ENCODE results near the gene FCN3.

The FCN3 gene

DNA sequence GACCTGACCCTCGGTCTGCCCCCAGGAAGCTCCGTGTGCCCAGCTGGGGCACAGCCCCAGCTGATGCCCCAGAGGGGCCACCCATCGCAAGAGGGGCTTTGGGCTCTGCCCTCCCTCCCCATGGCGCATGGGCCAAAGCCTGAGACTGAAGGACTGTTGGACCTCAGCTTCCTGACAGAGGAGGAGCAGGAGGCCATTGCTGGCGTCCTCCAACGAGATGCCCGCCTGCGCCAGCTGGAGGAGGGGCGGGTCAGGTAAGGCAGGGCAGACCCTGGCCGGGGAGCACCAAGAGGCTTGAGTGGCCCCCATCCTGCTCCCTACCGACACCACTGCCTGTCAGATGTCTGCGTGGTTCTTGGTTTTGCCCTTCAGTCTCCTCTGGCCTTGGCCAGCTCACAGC lies 29.4 kb downstream of the FCN3 start:
- Histone ChIP-seq H3K9me2 (replicated peaks; ENCODE audit: insufficient read depth, low read length) (no peaks in the 10 kb centered on the region), H3K9me3 (ENCODE audit: insufficient read depth, low read length) (no peaks in the 10 kb centered on the region), H3K36me3 (ENCODE audit: low read length) (no peaks in the 10 kb centered on the region), H3K9ac (ENCODE audit: low read length) (no peak overlapping the region), H3K27ac (ENCODE audit: low read depth, low read length) (no peak overlapping the region), H3F3A (ENCODE audit: insufficient read depth) (peaks cover 21% of the 10 kb centered on the region), H3K4me3 (ENCODE audit: insufficient read depth, low read length, poor library complexity, severe bottlenecking) (no peak overlapping the region), H2AFZ (ENCODE audit: low read depth, low read length, severe bottlenecking) (no peak overlapping the region), H4K20me1 (ENCODE audit: low read depth, low read length) (no peaks in the 10 kb centered on the region), H3K79me2 (ENCODE audit: insufficient read depth, low read length) (peaks cover 5% of the 10 kb centered on the region; the same call in 1 of the 2 replicates), H3K4me2 (ENCODE audit: low read depth, low read length, poor library complexity, severe bottlenecking) (no peak overlapping the region), H3K27me3 (ENCODE audit: low read length) (no peaks in the 10 kb centered on the region)
- TF ChIP-seq CTCF (IDR thresholded peaks at IDR 0.05; ENCODE audit: insufficient read depth, low read length, poor library complexity, severe bottlenecking) (no peak), EZH2phosphoT487 (conservative IDR thresholded peaks at IDR 0.05; ENCODE audit: low read length) (no peak)

DNA sequence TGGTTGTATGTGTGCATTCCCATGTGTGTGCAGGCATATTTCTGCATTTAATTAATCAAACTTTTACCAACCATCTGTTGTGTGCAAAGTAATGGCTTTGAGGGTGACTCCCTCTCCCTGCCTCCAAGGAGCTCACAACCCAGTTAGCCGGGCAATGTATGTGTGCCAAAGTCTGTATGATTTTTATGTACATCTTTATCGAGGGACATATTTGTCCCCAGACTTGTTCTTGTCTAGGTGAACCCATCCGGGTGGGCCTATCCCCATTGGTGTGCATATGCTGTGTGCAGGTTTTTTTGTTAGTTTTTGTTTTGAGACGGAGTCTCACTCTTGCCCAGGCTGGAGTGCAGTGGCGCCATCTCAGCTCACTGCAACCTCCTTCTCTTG lies 31.0 kb downstream of the FCN3 start:
- peak overlapping the region; percentile 95 for H3K4me3 ChIP-seq (ENCODE audit: insufficient read depth, low read length, poor library complexity, severe bottlenecking)
- H3K27me3 ChIP-seq (ENCODE audit: low read length) = no peaks in the 10 kb centered on the region
- peak overlapping the region; percentile 95 for H3K9ac ChIP-seq (ENCODE audit: low read length)
- peak overlapping the region; percentile 35 for H2AFZ ChIP-seq (ENCODE audit: low read depth, low read length, severe bottlenecking)
- peaks cover 21% of the 10 kb centered on the region for H3F3A ChIP-seq (ENCODE audit: insufficient read depth)
- peak overlapping the region; percentile 95 for H3K4me2 ChIP-seq (ENCODE audit: low read depth, low read length, poor library complexity, severe bottlenecking)
- no peaks in the 10 kb centered on the region for H3K9me3 ChIP-seq (ENCODE audit: insufficient read depth, low read length)
- H3K36me3 ChIP-seq (ENCODE audit: low read length) = no peaks in the 10 kb centered on the region
- TF ChIP-seq EZH2phosphoT487 (conservative IDR thresholded peaks at IDR 0.05; ENCODE audit: low read length) = no peak
- no peak for TF ChIP-seq CTCF (IDR thresholded peaks at IDR 0.05; ENCODE audit: insufficient read depth, low read length, poor library complexity, severe bottlenecking)
- H4K20me1 ChIP-seq (ENCODE audit: low read depth, low read length) = no peaks in the 10 kb centered on the region
- no peaks in the 10 kb centered on the region for H3K9me2 ChIP-seq (replicated peaks; ENCODE audit: insufficient read depth, low read length)
- peak overlapping the region; percentile 91 for H3K27ac ChIP-seq (ENCODE audit: low read depth, low read length)
- H3K79me2 ChIP-seq (ENCODE audit: insufficient read depth, low read length) = peaks cover 5% of the 10 kb centered on the region; the same call in 1 of the 2 replicates

DNA sequence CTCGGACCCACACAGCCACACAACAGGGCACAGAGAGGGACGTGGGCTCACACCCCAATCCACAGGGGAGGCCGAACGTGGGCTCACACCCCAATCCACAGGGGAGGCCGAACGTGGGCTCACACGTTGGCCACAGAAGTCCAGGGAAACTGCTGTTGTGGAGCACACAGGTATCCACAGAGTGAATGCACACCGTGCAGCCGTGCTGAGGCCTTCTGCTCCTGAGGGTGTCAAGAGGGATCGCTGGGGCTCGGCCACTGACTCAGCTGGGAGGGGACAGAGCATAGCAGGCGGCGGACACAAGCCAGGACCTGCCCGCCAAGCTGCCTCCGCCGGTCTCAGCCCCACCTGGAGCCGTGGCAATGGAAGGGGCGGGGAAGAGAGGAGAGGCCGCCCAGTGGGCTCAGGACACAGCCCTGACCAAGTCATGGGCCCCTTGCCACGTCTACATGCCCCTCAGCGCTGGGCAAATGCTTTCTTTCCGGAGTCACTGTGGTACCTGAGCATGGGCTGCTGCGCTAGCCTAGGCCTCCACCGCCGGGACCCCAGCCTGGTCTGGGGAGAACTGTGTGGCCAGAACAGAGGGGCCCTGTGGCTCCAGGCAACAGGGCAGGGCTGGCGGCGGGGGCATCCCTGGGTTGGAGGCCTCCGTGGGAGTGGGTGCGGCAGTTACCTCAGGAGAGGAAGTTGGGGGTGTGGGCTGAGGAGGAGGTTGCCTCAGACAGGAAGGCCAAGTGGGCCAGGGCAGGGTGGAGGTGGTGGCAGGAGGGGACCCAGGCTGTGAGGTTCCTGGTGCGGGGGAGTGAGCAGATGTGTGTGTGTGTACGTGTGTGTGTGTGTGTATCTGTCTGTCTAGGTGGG lies 31.6 kb downstream of the FCN3 start:
- TF ChIP-seq EZH2phosphoT487 (conservative IDR thresholded peaks at IDR 0.05; ENCODE audit: low read length) = no peak
- no peak for TF ChIP-seq CTCF (IDR thresholded peaks at IDR 0.05; ENCODE audit: insufficient read depth, low read length, poor library complexity, severe bottlenecking)
- Histone ChIP-seq H3K9me2 (replicated peaks; ENCODE audit: insufficient read depth, low read length) (no peaks in the 10 kb centered on the region), H2AFZ (ENCODE audit: low read depth, low read length, severe bottlenecking) (peak overlapping the region; percentile 35), H3K9ac (ENCODE audit: low read length) (peak overlapping the region; percentile 95), H3K36me3 (ENCODE audit: low read length) (no peaks in the 10 kb centered on the region), H3K27ac (ENCODE audit: low read depth, low read length) (peak overlapping the region; percentile 91), H4K20me1 (ENCODE audit: low read depth, low read length) (no peaks in the 10 kb centered on the region), H3K27me3 (ENCODE audit: low read length) (no peaks in the 10 kb centered on the region), H3F3A (ENCODE audit: insufficient read depth) (peaks cover 21% of the 10 kb centered on the region), H3K9me3 (ENCODE audit: insufficient read depth, low read length) (no peaks in the 10 kb centered on the region), H3K4me3 (ENCODE audit: insufficient read depth, low read length, poor library complexity, severe bottlenecking) (peak overlapping the region; percentile 95), H3K4me2 (ENCODE audit: low read depth, low read length, poor library complexity, severe bottlenecking) (peak overlapping the region; percentile 95), H3K79me2 (ENCODE audit: insufficient read depth, low read length) (peaks cover 5% of the 10 kb centered on the region; the same call in 1 of the 2 replicates)

Measured in SU-DHL-6 (cell line).